ENCODE results near the gene PCMT1. TPM values are rescaled to one million over a fixed set of nuclear protein-coding genes. Genes with fewer than 3 reads are reported as not detected.

PCMT1 gene
- total RNA-seq, 1 experiment from 2014 or later = 118 TPM

GRCh38 chr6:149763866-149764265 lies 14.3 kb downstream of the PCMT1 start:
- intact Hi-C loops (cut with micrococcal nuclease; ENCODE audit: unreplicated experiment) = no loop called here
- no peaks in the 10 kb centered on the region for H3K4me1 Mint-ChIP-seq (ENCODE audit: low read depth, unreplicated experiment)
- TF ChIP-seq, protein P1, sequence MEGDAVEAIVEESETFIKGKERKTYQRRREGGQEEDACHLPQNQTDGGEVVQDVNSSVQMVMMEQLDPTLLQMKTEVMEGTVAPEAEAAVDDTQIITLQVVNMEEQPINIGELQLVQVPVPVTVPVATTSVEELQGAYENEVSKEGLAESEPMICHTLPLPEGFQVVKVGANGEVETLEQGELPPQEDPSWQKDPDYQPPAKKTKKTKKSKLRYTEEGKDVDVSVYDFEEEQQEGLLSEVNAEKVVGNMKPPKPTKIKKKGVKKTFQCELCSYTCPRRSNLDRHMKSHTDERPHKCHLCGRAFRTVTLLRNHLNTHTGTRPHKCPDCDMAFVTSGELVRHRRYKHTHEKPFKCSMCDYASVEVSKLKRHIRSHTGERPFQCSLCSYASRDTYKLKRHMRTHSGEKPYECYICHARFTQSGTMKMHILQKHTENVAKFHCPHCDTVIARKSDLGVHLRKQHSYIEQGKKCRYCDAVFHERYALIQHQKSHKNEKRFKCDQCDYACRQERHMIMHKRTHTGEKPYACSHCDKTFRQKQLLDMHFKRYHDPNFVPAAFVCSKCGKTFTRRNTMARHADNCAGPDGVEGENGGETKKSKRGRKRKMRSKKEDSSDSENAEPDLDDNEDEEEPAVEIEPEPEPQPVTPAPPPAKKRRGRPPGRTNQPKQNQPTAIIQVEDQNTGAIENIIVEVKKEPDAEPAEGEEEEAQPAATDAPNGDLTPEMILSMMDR (IDR thresholded peaks at IDR 0.05; ENCODE audit: insufficient read depth in 1 of 2, low read depth in 1 of 2, low read length in 1 of 2, severe bottlenecking in 1 of 2, unreplicated experiment in 1 of 2) = no peak

DNA sequence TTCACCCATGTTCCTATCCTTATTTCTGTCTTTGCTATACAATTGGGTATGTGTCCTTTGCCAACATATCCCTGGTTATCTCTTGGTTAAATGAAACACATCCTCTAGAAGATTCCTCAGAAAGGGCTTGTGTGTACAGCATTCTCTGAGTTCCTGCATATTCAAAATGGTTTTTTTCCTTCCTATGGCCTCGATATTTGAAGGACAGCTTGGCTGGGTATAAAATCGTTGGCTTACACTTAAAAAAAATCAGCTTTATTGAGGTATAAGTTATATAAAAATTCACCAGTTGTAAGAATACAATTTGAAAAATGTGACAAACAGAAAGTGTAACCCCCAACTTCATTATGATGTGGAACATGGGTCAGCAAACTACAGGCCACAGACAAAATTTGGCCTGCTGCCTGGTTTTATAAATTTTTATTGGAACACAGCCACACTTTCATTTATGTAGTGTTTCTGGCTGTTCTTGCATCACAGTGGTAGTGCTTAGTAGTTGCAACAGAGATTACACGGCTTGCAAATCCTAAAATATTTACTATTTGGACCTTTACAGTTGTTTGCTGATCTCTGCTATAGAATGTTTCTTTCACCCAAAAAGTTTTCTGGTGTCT lies 16.7 kb downstream of the PCMT1 start:
- peaks cover 16% of the 10 kb centered on the region for H3K9me3 Mint-ChIP-seq (ENCODE audit: unreplicated experiment)
- no peak for DNase-seq
- Histone ChIP-seq H3K27me3 (replicated peaks; ENCODE audit: control insufficient read depth, insufficient read depth, low read length) (no peaks in the 10 kb centered on the region), H3K36me3 (ENCODE audit: control insufficient read depth, insufficient read depth, low read length) (peaks cover 2% of the 10 kb centered on the region; the same call in 1 of the 2 replicates), H3K4me1 (no peaks in the 10 kb centered on the region), H3K9me3 (0 out of 2 replicates have a peak, but pooled peaks cover 3% of the 10 kb centered on the region), H3K4me3 (ENCODE audit: low read depth, low read length) (no peak overlapping the region)
- CTCF ChIA-PET = no interaction called here
- H3K4me1 Mint-ChIP-seq (ENCODE audit: low read depth, unreplicated experiment) = no peaks in the 10 kb centered on the region
- peaks cover 61% of the 10 kb centered on the region for H3K36me3 Mint-ChIP-seq (ENCODE audit: insufficient read depth, unreplicated experiment)
- TF ChIP-seq, protein P1 (IDR thresholded peaks at IDR 0.05; ENCODE audit: insufficient read depth in 1 of 2, low read depth in 1 of 2, low read length in 1 of 2, severe bottlenecking in 1 of 2, unreplicated experiment in 1 of 2) = no peak
- BruUV-seq (replicated peaks) = no TSS peak
- no peak overlapping the region for H3K27ac Mint-ChIP-seq (ENCODE audit: unreplicated experiment)
- intact Hi-C loops (cut with micrococcal nuclease; ENCODE audit: unreplicated experiment) = no loop called here
- POLR2A ChIA-PET = no interaction called here
- no peaks in the 10 kb centered on the region for H3K27me3 Mint-ChIP-seq (ENCODE audit: insufficient read depth, unreplicated experiment)
- no peak overlapping the region for H3K4me3 Mint-ChIP-seq (ENCODE audit: unreplicated experiment)

More at GRCh38 chr6:149763866-149764265, 14.3 kb downstream of the PCMT1 start:
- Histone ChIP-seq H3K4me3 (ENCODE audit: low read depth, low read length) (no peak overlapping the region), H3K9me3 (0 out of 2 replicates have a peak, but pooled peaks cover 3% of the 10 kb centered on the region), H3K4me1 (no peaks in the 10 kb centered on the region), H3K27me3 (replicated peaks; ENCODE audit: control insufficient read depth, insufficient read depth, low read length) (no peaks in the 10 kb centered on the region), H3K36me3 (ENCODE audit: control insufficient read depth, insufficient read depth, low read length) (peaks cover 2% of the 10 kb centered on the region; the same call in 1 of the 2 replicates)
- Mint-ChIP-seq H3K27me3 (ENCODE audit: insufficient read depth, unreplicated experiment) (no peaks in the 10 kb centered on the region), H3K4me3 (ENCODE audit: unreplicated experiment) (no peak overlapping the region), H3K27ac (ENCODE audit: unreplicated experiment) (no peak overlapping the region), H3K9me3 (ENCODE audit: unreplicated experiment) (peaks cover 16% of the 10 kb centered on the region), H3K36me3 (ENCODE audit: insufficient read depth, unreplicated experiment) (peaks cover 49% of the 10 kb centered on the region)
- ChIA-PET CTCF (no interaction called here), POLR2A (no interaction called here)
- no TSS peak for BruUV-seq (replicated peaks)
- no peak for DNase-seq

- Histone ChIP-seq H3K4me1 (no peaks in the 10 kb centered on the region), H3K27me3 (replicated peaks; ENCODE audit: control insufficient read depth, insufficient read depth, low read length) (no peaks in the 10 kb centered on the region), H3K9me3 (peaks cover 3% of the 10 kb centered on the region; the same call in 1 of the 2 replicates), H3K36me3 (ENCODE audit: control insufficient read depth, insufficient read depth, low read length) (no peaks in the 10 kb centered on the region), H3K4me3 (ENCODE audit: low read depth, low read length) (no peak overlapping the region)
- no peaks in the 10 kb centered on the region for H3K27me3 Mint-ChIP-seq (ENCODE audit: insufficient read depth, unreplicated experiment)
- BruUV-seq (replicated peaks) = no TSS peak
- ChIA-PET CTCF (no interaction called here), POLR2A (no interaction called here)
- no peaks in the 10 kb centered on the region for H3K4me1 Mint-ChIP-seq (ENCODE audit: low read depth, unreplicated experiment)
- TF ChIP-seq, protein P1 (IDR thresholded peaks at IDR 0.05; ENCODE audit: insufficient read depth in 1 of 2, low read depth in 1 of 2, low read length in 1 of 2, severe bottlenecking in 1 of 2, unreplicated experiment in 1 of 2) = no peak
- intact Hi-C loops (cut with micrococcal nuclease; ENCODE audit: unreplicated experiment) = no loop called here
- H3K27ac Mint-ChIP-seq (ENCODE audit: unreplicated experiment) = no peak overlapping the region
- H3K9me3 Mint-ChIP-seq (ENCODE audit: unreplicated experiment) = peaks cover 16% of the 10 kb centered on the region
- no peak overlapping the region for H3K4me3 Mint-ChIP-seq (ENCODE audit: unreplicated experiment)
- no peak for DNase-seq
- H3K36me3 Mint-ChIP-seq (ENCODE audit: insufficient read depth, unreplicated experiment) = peaks cover 64% of the 10 kb centered on the region
Measured at GRCh38 chr6:149769676-149770075, 20.1 kb downstream of the PCMT1 start.

Measured in Caco-2 (cell line).